AG04449 (cell line): ENCODE measurements around the gene SOBP.

Experiments
- CTCF ChIA-PET: fragments of 350-600 bp; formaldehyde crosslinking; extraction: SDS; loops from one replicate; lab custom pipeline; 2021; ENCODE audit warnings: antibody characterized with exemption; lab: Yijun Ruan, JAX
- POLR2A ChIA-PET: fragments of 400-600, 350-600 bp; formaldehyde crosslinking; extraction: SDS; loops from one replicate; lab custom pipeline; 2020; ENCODE audit warnings: antibody characterized with exemption, inconsistent platforms; lab: Yijun Ruan, JAX
- DNase-seq: peaks from one replicate; pipeline ENCODE4 v3.0.0-alpha.2; 2010; ENCODE audit warnings: low read depth, low spot score
- H3K4me3 ChIP-seq: 2 replicates; pipeline ENCODE4 v1.5.1; 2011; ENCODE audit warnings: low read depth, mild to moderate bottlenecking, control low read depth, low read length
- TF ChIP-seq, protein P1 (sequence below): IDR thresholded peaks from one replicate; pipeline ENCODE4 v1.5.1; 2011; ENCODE audit warnings: mild to moderate bottlenecking, moderate library complexity, low read length, control low read depth, inconsistent platforms; ENCODE audit not compliant: insufficient read depth; ENCODE audit errors: missing control alignments

Gene SOBP

GRCh38 chr6:107641500-107641941 is 151.6 kb downstream of the SOBP start:
- DNase-seq, result no peak
- TF ChIP-seq, protein P1, sequence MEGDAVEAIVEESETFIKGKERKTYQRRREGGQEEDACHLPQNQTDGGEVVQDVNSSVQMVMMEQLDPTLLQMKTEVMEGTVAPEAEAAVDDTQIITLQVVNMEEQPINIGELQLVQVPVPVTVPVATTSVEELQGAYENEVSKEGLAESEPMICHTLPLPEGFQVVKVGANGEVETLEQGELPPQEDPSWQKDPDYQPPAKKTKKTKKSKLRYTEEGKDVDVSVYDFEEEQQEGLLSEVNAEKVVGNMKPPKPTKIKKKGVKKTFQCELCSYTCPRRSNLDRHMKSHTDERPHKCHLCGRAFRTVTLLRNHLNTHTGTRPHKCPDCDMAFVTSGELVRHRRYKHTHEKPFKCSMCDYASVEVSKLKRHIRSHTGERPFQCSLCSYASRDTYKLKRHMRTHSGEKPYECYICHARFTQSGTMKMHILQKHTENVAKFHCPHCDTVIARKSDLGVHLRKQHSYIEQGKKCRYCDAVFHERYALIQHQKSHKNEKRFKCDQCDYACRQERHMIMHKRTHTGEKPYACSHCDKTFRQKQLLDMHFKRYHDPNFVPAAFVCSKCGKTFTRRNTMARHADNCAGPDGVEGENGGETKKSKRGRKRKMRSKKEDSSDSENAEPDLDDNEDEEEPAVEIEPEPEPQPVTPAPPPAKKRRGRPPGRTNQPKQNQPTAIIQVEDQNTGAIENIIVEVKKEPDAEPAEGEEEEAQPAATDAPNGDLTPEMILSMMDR, result no peak
- H3K4me3 ChIP-seq, result no peak overlapping the region
- ChIA-PET POLR2A (no interaction called here), CTCF (no interaction called here)

DNA sequence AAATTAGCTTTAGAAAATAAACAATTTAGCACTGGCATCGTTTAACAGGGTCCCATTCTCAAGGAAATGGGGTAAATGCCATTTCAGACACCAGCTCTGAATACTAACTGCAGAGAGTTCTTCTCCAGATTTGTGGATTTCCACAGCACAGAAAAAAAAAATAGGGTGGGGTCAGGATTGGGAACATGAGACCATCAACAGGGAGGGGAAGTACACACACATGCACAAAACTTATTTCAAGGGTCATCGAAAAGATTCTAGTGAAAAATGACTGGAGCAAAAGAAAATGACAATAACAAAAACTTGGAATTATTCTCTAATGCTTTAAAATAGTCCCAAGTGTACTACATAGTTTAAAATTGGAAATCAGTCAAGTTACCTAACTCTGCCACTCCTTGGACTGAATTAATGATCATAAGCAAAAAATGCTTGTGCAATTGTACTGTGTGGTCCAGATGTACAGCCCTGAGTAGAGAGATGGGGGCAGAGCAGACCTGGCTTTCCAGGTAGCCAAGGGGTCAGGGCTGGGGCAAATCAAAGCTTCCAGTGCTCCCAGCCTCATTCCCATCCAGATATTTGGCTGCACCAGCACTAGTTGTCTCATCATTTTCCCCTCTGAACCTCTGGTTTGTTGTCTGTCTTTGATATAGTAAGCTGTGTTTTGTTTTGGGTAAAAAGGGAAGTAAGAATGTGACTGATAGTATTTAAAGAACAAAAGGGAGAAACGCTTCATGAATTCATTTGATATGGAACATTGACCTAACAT is 152.4 kb downstream of the SOBP start:
- POLR2A ChIA-PET, result no interaction called here
- TF ChIP-seq, protein P1, result no peak
- CTCF ChIA-PET, result no interaction called here

GRCh38 chr6:107642861-107643328 is 153.0 kb downstream of the SOBP start:
- TF ChIP-seq, protein P1, result no peak
- H3K4me3 ChIP-seq, result no peak overlapping the region
- POLR2A ChIA-PET, result no interaction called here
- CTCF ChIA-PET, result no interaction called here
- DNase-seq, result no peak

More for the DNA sequence above, 152.4 kb downstream of the SOBP start:
- no peak for DNase-seq
- no peak overlapping the region for H3K4me3 ChIP-seq

DNA sequence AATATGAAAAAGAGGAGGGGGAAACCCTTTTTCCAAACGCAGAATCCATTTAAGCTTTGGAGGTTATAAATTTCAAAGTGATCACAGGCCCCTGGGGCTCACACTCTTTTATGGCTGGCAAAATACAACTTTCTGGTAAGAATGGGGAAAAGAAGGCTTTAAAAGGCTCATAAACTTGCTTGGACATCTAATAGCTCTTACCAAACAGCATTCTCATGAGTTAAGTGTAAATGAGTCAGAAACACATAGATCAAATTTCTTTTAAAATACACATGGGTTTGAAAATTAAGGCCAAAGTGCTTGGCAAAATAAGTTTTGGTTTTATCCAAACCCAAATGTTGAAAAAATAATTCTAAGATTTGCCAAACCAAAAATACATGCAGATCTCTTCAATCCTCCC is 154.6 kb downstream of the SOBP start:
- CTCF ChIA-PET, result interaction anchor here (1.3 kb wide), 1 partner anchor 11 kb away, joined by 3 read pairs; no protein-coding TSS in a partner anchor
- TF ChIP-seq, protein P1, result no peak
- H3K4me3 ChIP-seq, result no peak overlapping the region
- no peak for DNase-seq
- POLR2A ChIA-PET, result interaction anchor here (0.7 kb wide), 1 partner anchor 17 kb away, joined by 3 read pairs; no protein-coding TSS in a partner anchor

DNA sequence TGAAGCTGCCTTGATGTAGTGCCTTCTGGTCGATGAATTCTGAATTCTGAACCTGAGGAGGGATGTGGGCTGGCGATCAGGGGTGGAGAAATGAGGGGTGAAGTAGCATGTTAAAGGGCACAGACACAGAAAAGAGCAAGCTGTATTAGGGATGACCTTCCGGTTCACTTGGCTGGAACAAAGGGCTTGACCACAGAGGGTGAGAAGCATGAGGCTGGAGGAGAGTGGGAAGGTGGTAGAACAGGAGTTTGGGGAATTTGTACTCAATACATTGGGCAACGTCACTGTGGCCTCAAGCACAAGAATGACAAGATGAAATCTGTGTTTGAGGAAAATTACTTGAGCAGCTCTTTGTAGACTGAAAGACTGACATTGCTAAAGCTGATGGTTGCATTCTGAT is 155.8 kb downstream of the SOBP start:
- ChIA-PET POLR2A (no interaction called here), CTCF (no interaction called here)
- no peak for DNase-seq
- no peak overlapping the region for H3K4me3 ChIP-seq
- TF ChIP-seq, protein P1, result no peak

DNA sequence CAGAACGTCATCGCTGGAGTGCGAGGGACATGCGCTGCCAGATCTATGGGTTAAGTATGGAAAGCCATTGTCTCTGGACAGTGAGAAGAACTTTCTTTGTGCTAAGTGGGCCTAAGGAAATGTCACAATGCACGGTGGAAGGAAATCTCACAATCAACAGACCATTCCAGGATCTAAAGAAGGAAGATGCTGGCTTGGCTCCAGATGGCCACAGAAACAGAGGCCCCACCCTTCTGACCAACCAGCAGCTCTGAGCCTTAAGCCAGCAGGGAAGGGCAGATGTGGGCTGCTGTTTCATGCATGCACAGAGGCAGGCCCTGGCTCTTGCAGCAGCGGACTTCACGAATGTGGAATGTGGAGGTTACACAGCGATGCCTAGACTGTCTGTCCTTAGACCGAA is 156.3 kb downstream of the SOBP start:
- CTCF ChIA-PET, result interaction anchor here (1.3 kb wide), 1 partner anchor 11 kb away, joined by 4 read pairs; no protein-coding TSS in a partner anchor

More for the DNA sequence above, 156.3 kb downstream of the SOBP start:
- TF ChIP-seq, protein P1, result no peak
- POLR2A ChIA-PET, result no interaction called here
- no peak overlapping the region for H3K4me3 ChIP-seq
- DNase-seq, result no peak
